Lower leg skin (tissue), 4 donors: ENCODE data around the gene CAMK2G. TPM values are rescaled to one million over a fixed set of nuclear protein-coding genes. Genes with fewer than 3 reads are reported as not detected.

Experiments used
- DNase-seq, 2 donors: peaks; one replicate each; pipeline ENCODE4 v3.0.0-alpha.2; 2019; ENCODE audit warnings: low spot score in 2 of 2
- H3K4me3 ChIP-seq: fragments of 200-600 bp; sonication (generic); 2 replicates; pipeline ENCODE4 v1.5.1; 2017; ENCODE audit warnings: mild to moderate bottlenecking, low read depth; ENCODE audit not compliant: poor library complexity, severe bottlenecking
- CTCF ChIP-seq, 3 donors: fragments of 450-650 bp; IDR thresholded peaks; one replicate each; pipeline ENCODE4 v1.5.1; 2016; ENCODE audit warnings: antibody characterized with exemption in 3 of 3, mild to moderate bottlenecking in 3 of 3, moderate library complexity in 2 of 3
- POLR2A ChIP-seq, 2 donors: fragments of 450-650 bp; IDR thresholded peaks; one replicate each; pipeline ENCODE4 v1.6.1; 2016 to 2017; ENCODE audit warnings: antibody characterized with exemption in 2 of 2, mild to moderate bottlenecking in 1 of 2, moderate library complexity in 1 of 2
- WGBS, 2 donors: methylation state at CpG; one replicate each; pipeline ENCODE4 v1.1.5; 2018; 5-methylcytosine and 5-hydroxymethylcytosine counted together
- intact Hi-C: fragments of 100-400 bp; cut with DNase I; formaldehyde crosslinking; loops from one replicate; pipeline ENCODE4 v1.15.0; 2023; ENCODE audit warnings: low total_unique reads
- total RNA-seq, 4 donors: library from RNA; depleted of rRNA; stranded (reverse); fragments of >200 nt; gene quantifications; one replicate each; pipeline ENCODE4 v1.1.0, GENCODE V29; 2016

Gene CAMK2G
- total RNA-seq, 4 donors from 2014 or later, result 20.0 to 27.9 (median 24.2) TPM

GRCh38 chr10:73828161-73828560, 46.2 kb downstream of the CAMK2G start:
- WGBS, 2 donors, result 90 to 94% methylated on average over 6 of the region's 6 CpGs
- DNase-seq, result no peak

GRCh38 chr10:73827346-73828089, 46.8 kb downstream of the CAMK2G start:
- intact Hi-C loops, result no loop called here
- no peak for DNase-seq
- no peak overlapping the region for H3K4me3 ChIP-seq
- WGBS, 2 donors, result 75 to 80% methylated on average over 16 to 19 of the region's 19 CpGs
- TF ChIP-seq POLR2A (IDR thresholded peaks at IDR 0.05) (no peak), CTCF (IDR thresholded peaks at IDR 0.05) (no peak)

More at GRCh38 chr10:73828161-73828560, 46.2 kb downstream of the CAMK2G start:
- H3K4me3 ChIP-seq, result no peak overlapping the region
- intact Hi-C loops, result no loop called here
- TF ChIP-seq CTCF (IDR thresholded peaks at IDR 0.05) (no peak), POLR2A (IDR thresholded peaks at IDR 0.05) (no peak)

- no peak for TF ChIP-seq POLR2A (IDR thresholded peaks at IDR 0.05)
- no peak for TF ChIP-seq CTCF (IDR thresholded peaks at IDR 0.05)
- intact Hi-C loops, result no loop called here
- 94% methylated on average over 11 to 14 of the region's 14 CpGs for WGBS, 2 donors
- no peak overlapping the region for H3K4me3 ChIP-seq
- DNase-seq, result no peak
Measured at GRCh38 chr10:73824146-73824725, 50.1 kb downstream of the CAMK2G start.

GRCh38 chr10:73823391-73823790, 51.0 kb downstream of the CAMK2G start:
- intact Hi-C loops, result no loop called here
- WGBS, 2 donors, result 94 to 97% methylated on average over 7 of the region's 7 CpGs

GRCh38 chr10:73819513-73820093, 54.8 kb downstream of the CAMK2G start:
- peak in 1 of 2 donors; percentile 64 for DNase-seq
- intact Hi-C loops, result no loop called here
- no peak overlapping the region for H3K4me3 ChIP-seq
- TF ChIP-seq CTCF (IDR thresholded peaks at IDR 0.05), result no peak
- no peak for TF ChIP-seq POLR2A (IDR thresholded peaks at IDR 0.05)
- 45 to 71% methylated on average over 11 to 20 of the region's 20 CpGs for WGBS, 2 donors

More at GRCh38 chr10:73823391-73823790, 51.0 kb downstream of the CAMK2G start:
- DNase-seq, result no peak
- TF ChIP-seq CTCF (IDR thresholded peaks at IDR 0.05) (no peak), POLR2A (IDR thresholded peaks at IDR 0.05) (no peak)
- no peak overlapping the region for H3K4me3 ChIP-seq
